Measurements from ENCODE around the gene RBBP7.

The RBBP7 gene

DNA sequence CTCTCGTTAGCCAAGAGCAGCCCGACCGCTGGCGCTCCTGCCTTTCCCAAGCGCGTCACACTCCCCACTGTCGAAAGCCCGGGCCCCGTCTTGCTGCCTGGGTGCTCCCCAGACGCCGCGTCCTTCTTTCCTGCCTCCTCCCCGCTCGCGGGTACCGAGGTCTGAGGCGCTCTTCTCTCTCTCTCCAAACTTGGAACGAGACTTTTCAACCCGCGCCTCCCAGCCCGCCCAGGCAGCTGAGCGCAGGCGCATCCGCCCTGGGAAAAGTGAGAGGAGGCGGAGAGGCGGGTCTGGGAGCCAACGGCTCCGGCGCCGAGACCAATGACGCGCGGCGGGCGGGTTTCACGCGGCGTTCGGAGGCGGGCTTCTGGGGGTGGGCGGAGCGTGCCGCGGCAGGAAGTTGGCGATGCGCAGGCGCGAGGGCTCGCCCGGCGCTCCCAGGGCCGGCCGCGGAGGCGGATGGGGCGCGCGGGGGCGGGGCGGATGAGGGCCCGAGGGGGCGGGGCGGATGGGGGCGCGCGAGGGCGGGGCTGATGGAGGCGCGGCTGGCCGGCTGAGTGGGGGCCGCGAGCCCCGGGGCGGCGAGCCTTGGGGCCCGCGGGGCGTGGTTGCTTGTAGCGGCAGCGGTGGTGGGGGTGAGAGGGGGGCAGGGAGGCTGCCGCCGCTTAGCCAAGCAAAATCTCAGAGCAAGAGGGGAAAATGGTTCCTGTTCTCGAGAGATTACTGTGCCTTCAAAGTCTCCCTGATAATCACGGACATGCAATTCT is at the start of gene RBBP7:
Gene RBBP7, minus strand, starts transcription at position 268 of the 767 bp plus-strand sequence. CDS start 309 bp downstream, outside the sequence.
- DNase-seq: peak; percentile 96

GRCh38 chrX:16918979-16919378 is 48.8 kb upstream of the RBBP7 start:
- no peak for DNase-seq

- DNase-seq: no peak
Observed at GRCh38 chrX:16917120-16917519, 47.0 kb upstream of the RBBP7 start.

DNA sequence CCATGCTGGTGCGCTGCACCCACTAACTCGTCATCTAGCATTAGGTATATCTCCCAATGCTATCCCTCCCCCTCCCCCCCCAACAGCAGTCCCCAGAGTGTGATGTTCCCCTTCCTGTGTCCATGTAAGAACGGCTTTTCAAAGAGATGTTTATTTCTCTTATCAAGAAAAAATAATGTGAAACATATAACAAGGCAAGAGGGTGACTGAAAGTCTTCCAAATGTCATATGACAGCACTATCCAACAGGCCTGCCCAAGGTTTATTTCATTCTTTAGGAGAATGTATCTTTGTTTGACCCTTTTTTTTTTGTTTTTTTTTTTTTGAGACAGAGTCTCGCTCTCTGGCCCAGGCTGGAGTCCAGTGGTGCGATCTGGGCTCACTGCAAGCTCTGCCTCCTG is 46.4 kb upstream of the RBBP7 start:
- no peak for DNase-seq

- DNase-seq: no peak
Observed at GRCh38 chrX:16914058-16914457, 43.9 kb upstream of the RBBP7 start.

DNA sequence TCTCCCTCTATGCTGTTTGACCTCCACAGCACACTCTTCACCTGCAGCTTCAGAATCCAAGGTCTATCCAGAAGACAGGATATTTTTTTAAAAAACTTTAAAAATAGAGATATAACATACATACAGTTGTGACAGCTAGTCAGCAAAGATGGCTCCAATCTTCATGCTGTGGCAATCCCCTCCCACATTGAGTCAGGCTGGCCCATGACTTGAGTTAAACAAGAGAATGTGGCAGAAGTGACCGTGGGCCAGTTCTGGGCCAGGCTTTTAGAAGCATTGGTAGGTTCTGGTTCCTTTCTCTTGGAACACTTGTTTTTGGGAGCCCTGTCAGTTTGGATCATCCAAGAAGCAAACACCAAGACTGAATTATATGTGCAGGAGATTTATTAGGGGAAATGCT is 40.2 kb upstream of the RBBP7 start:
- DNase-seq: no peak

- no peak for DNase-seq
Observed at GRCh38 chrX:16903274-16904022, 33.3 kb upstream of the RBBP7 start.

GRCh38 chrX:16897445-16897844 is 27.3 kb upstream of the RBBP7 start:
- DNase-seq: no peak

- DNase-seq: peak; percentile 76
Observed at GRCh38 chrX:16892504-16893362, 22.6 kb upstream of the RBBP7 start.

- DNase-seq: no peak
Observed at GRCh38 chrX:16885628-16886027, 15.5 kb upstream of the RBBP7 start.

GRCh38 chrX:16883487-16883804 is 13.3 kb upstream of the RBBP7 start:
- DNase-seq: no peak

DNA sequence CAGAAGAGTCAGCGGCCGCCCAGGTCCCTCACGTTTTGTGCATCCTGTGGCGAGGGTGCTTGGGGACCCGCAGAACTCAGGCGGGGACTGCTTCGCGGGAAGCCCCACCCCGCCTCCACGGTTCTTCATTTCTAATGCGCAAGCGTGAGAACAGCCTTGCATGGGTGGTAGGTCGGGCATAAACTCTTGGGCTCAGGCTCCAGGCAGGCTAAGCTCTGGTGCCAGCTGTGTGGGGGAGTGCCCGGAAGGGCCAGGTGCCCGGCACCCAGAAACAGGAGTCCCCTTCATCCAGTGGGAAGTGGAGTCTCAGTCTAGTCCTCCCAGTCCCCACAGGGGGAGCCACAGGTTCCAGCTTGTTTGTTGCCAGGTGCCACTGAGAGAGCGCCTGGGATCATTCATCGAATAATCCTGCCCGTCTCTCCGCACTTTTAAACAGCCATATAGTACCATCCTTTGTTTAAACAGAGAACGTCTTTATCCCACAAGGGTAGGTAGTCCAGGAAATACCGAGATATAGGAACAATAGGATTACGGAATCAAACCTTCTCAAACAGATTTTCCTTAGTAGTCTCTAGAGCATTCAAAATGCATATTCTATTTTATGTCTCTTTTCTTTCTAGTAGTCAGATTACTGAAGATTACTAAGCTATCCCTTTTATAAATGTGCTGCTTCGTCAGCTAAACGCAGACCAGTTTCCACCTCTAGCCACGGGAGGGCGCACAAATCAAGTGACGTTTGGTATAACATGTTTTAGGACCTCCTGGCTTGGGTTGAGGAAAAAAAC is 12.7 kb upstream of the RBBP7 start:
- DNase-seq: peak; percentile 77

DNA sequence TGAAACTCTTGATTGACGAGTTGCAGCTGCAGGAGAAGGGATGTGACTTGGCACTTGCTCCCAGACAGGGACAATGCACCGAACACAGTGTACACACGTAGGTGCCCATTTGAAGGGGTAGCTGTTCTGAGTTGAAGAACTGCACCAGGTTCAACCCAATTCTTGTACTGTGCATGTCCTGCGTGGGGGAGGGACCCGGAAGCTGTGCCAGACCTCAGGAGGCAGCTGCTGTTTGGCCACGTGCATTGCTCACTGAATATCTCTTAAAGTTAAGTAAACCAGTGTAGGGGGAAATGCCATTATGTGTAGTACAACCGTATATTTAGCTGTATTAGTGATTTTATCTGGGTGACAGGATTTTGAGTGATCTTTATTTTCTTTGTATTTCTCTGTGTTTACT is 12.0 kb upstream of the RBBP7 start:
- peak; percentile 25 for DNase-seq

DNA sequence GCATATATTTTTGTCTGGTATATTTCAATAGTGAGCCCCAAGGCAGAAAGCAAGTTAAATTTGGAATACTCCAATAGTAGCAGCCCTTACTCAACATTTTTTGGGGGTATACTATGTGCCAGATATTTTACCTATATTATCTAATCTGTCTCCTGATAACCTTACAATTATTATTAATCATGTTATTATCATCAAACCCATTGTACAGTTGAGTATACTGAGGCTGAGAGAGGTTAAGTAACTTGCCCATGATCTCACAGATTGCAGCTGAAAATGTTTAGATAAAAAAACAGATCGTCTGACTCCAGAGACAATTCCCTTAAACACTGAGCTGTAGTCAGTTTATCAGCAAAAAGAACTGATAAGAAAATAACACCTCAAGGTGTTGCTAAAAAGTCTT is 6.5 kb upstream of the RBBP7 start:
- DNase-seq: no peak

- no peak for DNase-seq
Observed at GRCh38 chrX:16874458-16875095, 4.4 kb upstream of the RBBP7 start.

GRCh38 chrX:16873106-16873505 is 2.9 kb upstream of the RBBP7 start:
- no peak for DNase-seq

DNA sequence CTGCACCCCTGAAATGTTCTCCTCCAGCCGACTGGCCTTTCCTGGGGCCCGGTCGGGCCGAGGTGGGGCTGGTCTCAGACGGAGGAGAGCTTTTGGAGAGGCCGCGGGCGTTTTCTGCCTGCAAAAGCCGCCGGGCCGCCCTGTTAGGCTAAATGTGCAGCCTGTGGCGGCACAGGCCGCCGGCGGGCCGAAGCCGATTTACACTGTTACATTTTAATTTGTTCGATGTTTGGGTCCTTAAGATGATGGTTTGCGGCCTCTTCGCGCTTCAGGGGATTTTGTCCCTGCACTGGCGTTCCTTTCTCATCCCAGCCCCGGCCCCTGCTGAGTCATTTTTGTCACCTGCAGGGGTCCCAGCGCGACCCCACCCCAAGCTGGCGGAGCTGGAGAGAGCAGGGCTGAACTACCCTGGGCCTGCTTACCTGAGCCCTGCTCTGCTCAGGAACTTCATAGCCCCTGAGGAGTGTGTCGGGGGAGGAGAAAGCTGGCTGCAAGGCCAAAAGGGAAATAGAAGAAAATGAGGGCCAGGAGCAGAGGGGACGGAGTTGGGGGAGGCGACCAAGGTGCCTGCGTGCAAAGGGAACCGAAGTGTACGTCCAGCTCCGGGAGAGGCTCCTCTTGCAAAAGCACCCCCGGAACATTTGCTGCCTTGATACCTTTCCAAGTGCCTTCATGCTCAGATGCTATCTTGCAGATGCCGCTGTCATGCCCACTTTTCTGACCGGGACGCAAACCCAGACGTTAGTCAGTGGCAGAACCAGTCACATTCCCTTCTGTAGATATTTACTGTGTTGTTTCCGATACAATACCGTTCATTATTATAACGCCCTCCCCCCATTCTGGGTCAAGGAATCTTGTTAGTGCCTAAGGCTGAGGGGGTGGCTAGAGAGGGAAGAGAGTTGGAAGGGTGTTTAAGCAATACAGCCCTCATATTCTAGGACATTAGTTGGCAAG is 977 bp upstream of the RBBP7 start:
- no peak for DNase-seq

- DNase-seq: peak; percentile 63
Observed at GRCh38 chrX:16869393-16870094, 618 bp downstream of the RBBP7 start.

- peak; percentile 14 for DNase-seq
Observed at GRCh38 chrX:16868920-16869319, 1.2 kb downstream of the RBBP7 start.

DNA sequence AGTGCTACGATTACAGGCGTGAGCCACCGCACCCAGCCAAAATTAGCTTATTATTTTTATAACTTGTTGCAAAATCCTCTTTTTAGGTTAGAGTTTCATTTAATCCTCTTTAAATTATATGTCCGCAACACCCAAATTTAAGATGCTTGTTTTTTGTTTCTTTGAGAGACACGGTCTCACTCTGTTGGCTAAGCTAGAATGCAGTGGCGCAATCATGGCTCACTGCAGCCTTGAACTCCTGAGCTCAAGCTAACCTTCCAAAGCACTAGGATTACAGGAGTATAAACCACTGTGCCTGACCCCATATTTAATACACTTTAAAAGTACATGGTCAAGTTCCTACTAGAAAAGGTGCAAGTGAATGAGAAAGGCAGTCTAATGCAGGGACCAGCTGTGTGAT is 2.2 kb downstream of the RBBP7 start:
- DNase-seq: no peak

All from CD4-positive, alpha-beta T cell treated with Interleukin-17A for 4 hours (primary cell).